Ishikawa (cell line): ENCODE results near the gene STK4.

Source experiments
- CEBPB ChIP-seq: IDR thresholded peaks from 2 replicates; pipeline ENCODE4 v1.6.1; 2012
- EGR1 ChIP-seq: IDR thresholded peaks from 2 replicates; pipeline ENCODE4 v1.6.1; 2012
- EP300 ChIP-seq: IDR thresholded peaks from 2 replicates; pipeline ENCODE4 v1.6.1; 2012; ENCODE audit warnings: borderline replicate concordance
- TAF1 ChIP-seq: IDR thresholded peaks from 2 replicates; pipeline ENCODE4 v1.6.1; 2012; ENCODE audit warnings: low read depth, mild to moderate bottlenecking
- TEAD4 ChIP-seq: IDR thresholded peaks from 2 replicates; pipeline ENCODE4 v1.6.1; 2012
- YY1 ChIP-seq: IDR thresholded peaks from 2 replicates; pipeline ENCODE4 v1.6.1; 2012; ENCODE audit warnings: low read depth
- TF ChIP-seq, protein P1 (sequence below): IDR thresholded peaks from 2 replicates; pipeline ENCODE4 v1.6.1; 2012; ENCODE audit warnings: low read depth, mild to moderate bottlenecking
- TF ChIP-seq, protein P2 (sequence below): IDR thresholded peaks from 2 replicates; pipeline ENCODE4 v1.6.1; 2012

GRCh38 chr20:45064812-45065211, 98.5 kb downstream of the STK4 start:
- TF ChIP-seq EGR1 (no peak), CEBPB (no peak), TAF1 (no peak), YY1 (no peak), TEAD4 (no peak), EP300 (no peak)
- TF ChIP-seq, protein P1, sequence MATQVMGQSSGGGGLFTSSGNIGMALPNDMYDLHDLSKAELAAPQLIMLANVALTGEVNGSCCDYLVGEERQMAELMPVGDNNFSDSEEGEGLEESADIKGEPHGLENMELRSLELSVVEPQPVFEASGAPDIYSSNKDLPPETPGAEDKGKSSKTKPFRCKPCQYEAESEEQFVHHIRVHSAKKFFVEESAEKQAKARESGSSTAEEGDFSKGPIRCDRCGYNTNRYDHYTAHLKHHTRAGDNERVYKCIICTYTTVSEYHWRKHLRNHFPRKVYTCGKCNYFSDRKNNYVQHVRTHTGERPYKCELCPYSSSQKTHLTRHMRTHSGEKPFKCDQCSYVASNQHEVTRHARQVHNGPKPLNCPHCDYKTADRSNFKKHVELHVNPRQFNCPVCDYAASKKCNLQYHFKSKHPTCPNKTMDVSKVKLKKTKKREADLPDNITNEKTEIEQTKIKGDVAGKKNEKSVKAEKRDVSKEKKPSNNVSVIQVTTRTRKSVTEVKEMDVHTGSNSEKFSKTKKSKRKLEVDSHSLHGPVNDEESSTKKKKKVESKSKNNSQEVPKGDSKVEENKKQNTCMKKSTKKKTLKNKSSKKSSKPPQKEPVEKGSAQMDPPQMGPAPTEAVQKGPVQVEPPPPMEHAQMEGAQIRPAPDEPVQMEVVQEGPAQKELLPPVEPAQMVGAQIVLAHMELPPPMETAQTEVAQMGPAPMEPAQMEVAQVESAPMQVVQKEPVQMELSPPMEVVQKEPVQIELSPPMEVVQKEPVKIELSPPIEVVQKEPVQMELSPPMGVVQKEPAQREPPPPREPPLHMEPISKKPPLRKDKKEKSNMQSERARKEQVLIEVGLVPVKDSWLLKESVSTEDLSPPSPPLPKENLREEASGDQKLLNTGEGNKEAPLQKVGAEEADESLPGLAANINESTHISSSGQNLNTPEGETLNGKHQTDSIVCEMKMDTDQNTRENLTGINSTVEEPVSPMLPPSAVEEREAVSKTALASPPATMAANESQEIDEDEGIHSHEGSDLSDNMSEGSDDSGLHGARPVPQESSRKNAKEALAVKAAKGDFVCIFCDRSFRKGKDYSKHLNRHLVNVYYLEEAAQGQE: no peak
- TF ChIP-seq, protein P2, sequence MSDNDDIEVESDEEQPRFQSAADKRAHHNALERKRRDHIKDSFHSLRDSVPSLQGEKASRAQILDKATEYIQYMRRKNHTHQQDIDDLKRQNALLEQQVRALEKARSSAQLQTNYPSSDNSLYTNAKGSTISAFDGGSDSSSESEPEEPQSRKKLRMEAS: no peak
